DND-41 (cell line): ENCODE results near the gene COL23A1.

ENCODE experiments used
- CTCF ChIP-seq: IDR thresholded peaks from 2 replicates; pipeline ENCODE4 v1.5.1; 2012; ENCODE audit warnings: borderline replicate concordance, low read length, moderate library complexity, mild to moderate bottlenecking; ENCODE audit not compliant: poor library complexity, severe bottlenecking; ENCODE audit errors: extremely low read depth
- EZH2 ChIP-seq: IDR thresholded peaks from 3 replicates; pipeline ENCODE4 v1.6.1; 2012; ENCODE audit warnings: borderline replicate concordance, low read depth, mild to moderate bottlenecking, moderate library complexity, low read length, inconsistent platforms; ENCODE audit not compliant: severe bottlenecking

- TF ChIP-seq CTCF (no peak), EZH2 (no peak)
These were observed 333.4 kb downstream of the COL23A1 start for GRCh38 chr5:178256746-178257145.
